ENCODE data around the gene INIP.
A peak's percentile ranks its signal among the peaks of the same experiment; 100 is the strongest.

Gene INIP

DNA sequence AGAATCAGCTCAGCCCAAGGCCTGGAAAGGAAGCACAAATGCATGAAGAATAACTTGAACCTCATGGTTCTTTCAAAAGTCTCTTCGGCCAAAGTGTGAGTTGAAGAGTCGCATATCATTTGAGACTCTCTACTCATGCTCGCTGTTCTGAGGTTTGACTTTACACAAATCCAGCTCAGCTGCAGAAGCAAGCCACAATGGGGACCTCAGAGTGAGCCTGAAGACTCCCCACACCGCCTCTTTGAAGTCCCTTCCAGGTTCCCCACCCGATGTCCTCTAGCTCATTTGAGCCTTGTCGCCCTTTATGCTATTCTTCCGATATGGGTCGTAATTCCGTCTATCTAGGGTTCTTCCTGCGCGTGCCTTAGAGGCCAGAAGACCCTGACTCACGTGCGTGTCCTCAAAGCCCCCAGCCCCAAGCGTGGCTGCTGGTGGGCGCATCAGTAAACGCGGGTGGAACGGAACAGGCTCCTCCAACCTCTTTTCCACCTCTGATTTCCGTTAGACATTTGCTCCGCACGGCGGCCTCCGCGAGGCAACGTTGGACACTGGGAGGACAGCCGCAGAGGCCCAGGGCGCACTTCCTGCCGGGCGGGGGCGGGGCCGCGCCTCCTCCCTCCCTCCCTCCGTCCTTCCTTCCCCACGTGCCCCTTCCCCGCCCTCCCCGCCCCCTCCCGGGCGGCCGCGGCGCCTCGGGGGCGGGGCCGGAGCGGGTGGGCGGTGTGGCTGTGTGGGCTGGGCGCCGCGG, 32.3 kb upstream of the INIP start, which contains the start of gene SNX30 (continued):
- TF ChIP-seq ZNF214 (tag by site-specific recombination; IDR thresholded peaks at IDR 0.05; ENCODE audit: borderline replicate concordance) (no peak), KLF9 (tag by site-specific recombination; IDR thresholded peaks at IDR 0.05; ENCODE audit: low read depth) (peak; percentile 90), ZNF530 (tag by site-specific recombination; IDR thresholded peaks at IDR 0.05; ENCODE audit: low read depth) (no peak), ZNF664 (tag by site-specific recombination; IDR thresholded peaks at IDR 0.05) (no peak), ZNF112 (tag by site-specific recombination; IDR thresholded peaks at IDR 0.05) (no peak), WT1 (tag by site-specific recombination; IDR thresholded peaks at IDR 0.05) (peak; percentile 60), ZFP41 (tag by site-specific recombination; IDR thresholded peaks at IDR 0.05; ENCODE audit: borderline replicate concordance) (no peak), PRDM1 (tag by site-specific recombination; IDR thresholded peaks at IDR 0.05) (no peak), ZNF114 (tag by site-specific recombination; IDR thresholded peaks at IDR 0.05) (no peak), KLF16 (tag by site-specific recombination; IDR thresholded peaks at IDR 0.05) (peak; percentile 81), ZNF350 (tag by site-specific recombination; IDR thresholded peaks at IDR 0.05) (no peak), ZNF416 (tag by site-specific recombination; IDR thresholded peaks at IDR 0.05) (no peak), ZNF366 (tag by site-specific recombination; conservative IDR thresholded peaks at IDR 0.05) (peak; percentile 87), GLIS2 (tag by site-specific recombination; IDR thresholded peaks at IDR 0.05) (no peak), ZFHX2 (tag by site-specific recombination; conservative IDR thresholded peaks at IDR 0.05) (peak; percentile 71), ZNF223 (tag by site-specific recombination; IDR thresholded peaks at IDR 0.05) (no peak), ZNF266 (tag by site-specific recombination; IDR thresholded peaks at IDR 0.05; ENCODE audit: low read depth) (no peak), ZNF132 (tag by site-specific recombination; IDR thresholded peaks at IDR 0.05; ENCODE audit: borderline replicate concordance) (no peak), REST (tag by site-specific recombination; IDR thresholded peaks at IDR 0.05) (no peak), SETDB1 (IDR thresholded peaks at IDR 0.05; ENCODE audit: insufficient read length, low read length) (no peak), TRIM28 (IDR thresholded peaks at IDR 0.05; ENCODE audit: borderline replicate concordance, low read length) (no peak), BCL11A (tag by site-specific recombination; IDR thresholded peaks at IDR 0.05; ENCODE audit: low read depth) (no peak), ZSCAN18 (tag by site-specific recombination; IDR thresholded peaks at IDR 0.05) (no peak), SCRT2 (tag by site-specific recombination; IDR thresholded peaks at IDR 0.05) (no peak), ZNF654 (tag by site-specific recombination; IDR thresholded peaks at IDR 0.05; ENCODE audit: low read depth) (no peak), ZNF121 (tag by site-specific recombination; IDR thresholded peaks at IDR 0.05) (no peak), ZBTB7A (tag by site-specific recombination; IDR thresholded peaks at IDR 0.05; ENCODE audit: low read depth) (no peak)
- TF ChIP-seq, protein P1, sequence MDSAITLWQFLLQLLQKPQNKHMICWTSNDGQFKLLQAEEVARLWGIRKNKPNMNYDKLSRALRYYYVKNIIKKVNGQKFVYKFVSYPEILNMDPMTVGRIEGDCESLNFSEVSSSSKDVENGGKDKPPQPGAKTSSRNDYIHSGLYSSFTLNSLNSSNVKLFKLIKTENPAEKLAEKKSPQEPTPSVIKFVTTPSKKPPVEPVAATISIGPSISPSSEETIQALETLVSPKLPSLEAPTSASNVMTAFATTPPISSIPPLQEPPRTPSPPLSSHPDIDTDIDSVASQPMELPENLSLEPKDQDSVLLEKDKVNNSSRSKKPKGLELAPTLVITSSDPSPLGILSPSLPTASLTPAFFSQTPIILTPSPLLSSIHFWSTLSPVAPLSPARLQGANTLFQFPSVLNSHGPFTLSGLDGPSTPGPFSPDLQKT (IDR thresholded peaks at IDR 0.05; ENCODE audit: borderline replicate concordance, low read depth, low read length): no peak
- TF ChIP-seq, protein P2, sequence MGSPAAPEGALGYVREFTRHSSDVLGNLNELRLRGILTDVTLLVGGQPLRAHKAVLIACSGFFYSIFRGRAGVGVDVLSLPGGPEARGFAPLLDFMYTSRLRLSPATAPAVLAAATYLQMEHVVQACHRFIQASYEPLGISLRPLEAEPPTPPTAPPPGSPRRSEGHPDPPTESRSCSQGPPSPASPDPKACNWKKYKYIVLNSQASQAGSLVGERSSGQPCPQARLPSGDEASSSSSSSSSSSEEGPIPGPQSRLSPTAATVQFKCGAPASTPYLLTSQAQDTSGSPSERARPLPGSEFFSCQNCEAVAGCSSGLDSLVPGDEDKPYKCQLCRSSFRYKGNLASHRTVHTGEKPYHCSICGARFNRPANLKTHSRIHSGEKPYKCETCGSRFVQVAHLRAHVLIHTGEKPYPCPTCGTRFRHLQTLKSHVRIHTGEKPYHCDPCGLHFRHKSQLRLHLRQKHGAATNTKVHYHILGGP (tag by site-specific recombination; IDR thresholded peaks at IDR 0.05): no peak
- TF ChIP-seq, protein P3, sequence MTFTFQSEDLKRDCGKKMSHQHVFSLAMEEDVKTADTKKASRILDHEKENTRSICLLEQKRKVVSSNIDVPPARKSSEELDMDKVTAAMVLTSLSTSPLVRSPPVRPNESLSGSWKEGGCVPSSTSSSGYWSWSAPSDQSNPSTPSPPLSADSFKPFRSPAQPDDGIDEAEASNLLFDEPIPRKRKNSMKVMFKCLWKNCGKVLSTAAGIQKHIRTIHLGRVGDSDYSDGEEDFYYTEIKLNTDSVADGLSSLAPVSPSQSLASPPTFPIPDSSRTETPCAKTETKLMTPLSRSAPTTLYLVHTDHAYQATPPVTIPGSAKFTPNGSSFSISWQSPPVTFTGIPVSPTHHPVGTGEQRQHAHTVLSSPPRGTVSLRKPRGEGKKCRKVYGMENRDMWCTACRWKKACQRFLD (tag by site-specific recombination; IDR thresholded peaks at IDR 0.05): no peak
- TF ChIP-seq, protein P4, sequence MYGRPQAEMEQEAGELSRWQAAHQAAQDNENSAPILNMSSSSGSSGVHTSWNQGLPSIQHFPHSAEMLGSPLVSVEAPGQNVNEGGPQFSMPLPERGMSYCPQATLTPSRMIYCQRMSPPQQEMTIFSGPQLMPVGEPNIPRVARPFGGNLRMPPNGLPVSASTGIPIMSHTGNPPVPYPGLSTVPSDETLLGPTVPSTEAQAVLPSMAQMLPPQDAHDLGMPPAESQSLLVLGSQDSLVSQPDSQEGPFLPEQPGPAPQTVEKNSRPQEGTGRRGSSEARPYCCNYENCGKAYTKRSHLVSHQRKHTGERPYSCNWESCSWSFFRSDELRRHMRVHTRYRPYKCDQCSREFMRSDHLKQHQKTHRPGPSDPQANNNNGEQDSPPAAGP (tag by site-specific recombination; IDR thresholded peaks at IDR 0.05): peak; percentile 64; the same call in 1 of the 2 replicates
